Esophagus squamous epithelium (tissue), 5 donors: ENCODE results near the gene AXL. TPM values are rescaled to one million over a fixed set of nuclear protein-coding genes. Genes with fewer than 3 reads are reported as not detected.
A peak's percentile ranks its signal among the peaks of the same experiment; 100 is the strongest.

Experiments
- DNase-seq: peaks from one replicate; lab custom pipeline; 2025; lab: John Stamatoyannopoulos, UW
- H3K27ac ChIP-seq, 4 donors: fragments of 200-600 bp; sonication (generic); one replicate each; pipeline ENCODE4 v1.5.1; 2016 to 2019; ENCODE audit warnings: mild to moderate bottlenecking in 1 of 4
- H3K27me3 ChIP-seq, 4 donors: fragments of 200-600 bp; sonication (generic); 1 replicate in 3 of 4; 2 replicates in 1 of 4; pipeline versions ENCODE4 v1.5.1 to v1.6.0; 2017 to 2021; ENCODE audit warnings: antibody characterized with exemption in 1 of 4
- H3K36me3 ChIP-seq, 3 donors: fragments of 200-600 bp; sonication (generic); one replicate each; pipeline ENCODE4 v1.5.1; 2016 to 2019
- H3K4me1 ChIP-seq, 3 donors: fragments of 200-600 bp; sonication (generic); one replicate each; pipeline ENCODE4 v1.5.1; 2017 to 2019
- H3K4me3 ChIP-seq, 4 donors: fragments of 200-600 bp; sonication (generic); 1 replicate in 3 of 4; 2 replicates in 1 of 4; pipeline ENCODE4 v1.5.1; 2016 to 2019; ENCODE audit warnings: mild to moderate bottlenecking in 2 of 4, moderate library complexity in 1 of 4
- H3K9me3 ChIP-seq, 3 donors: fragments of 200-600 bp; sonication (generic); one replicate each; pipeline ENCODE4 v1.5.1; 2016 to 2019
- CTCF ChIP-seq, 6 experiments: fragments of 450-650 bp in 4 of 6; fragments of 200-600 bp in 2 of 6; sonication (generic) in 2 of 6; IDR thresholded peaks; one replicate each; pipeline ENCODE4 v1.5.1; 2016 to 2019; ENCODE audit warnings: antibody characterized with exemption in 6 of 6, mild to moderate bottlenecking in 4 of 6, moderate library complexity in 4 of 6
- POLR2A ChIP-seq, 4 donors: fragments of 450-650 bp; IDR thresholded peaks; one replicate each; pipeline ENCODE4 v1.6.1; 2017; ENCODE audit warnings: antibody characterized with exemption in 4 of 4, mild to moderate bottlenecking in 4 of 4, moderate library complexity in 3 of 4
- WGBS, 2 donors: methylation state at CpG; one replicate each; pipeline ENCODE4 v1.1.5; 2018; 5-methylcytosine and 5-hydroxymethylcytosine counted together
- intact Hi-C: fragments of 100-400 bp; cut with DNase I; formaldehyde crosslinking; loops from one replicate; pipeline ENCODE4 v1.15.0; 2022
- total RNA-seq, 4 donors: library from RNA; depleted of rRNA; stranded (reverse); fragments of >200 nt; gene quantifications; one replicate each; pipeline ENCODE4 v1.1.0, GENCODE V29; 2016
- donor health status: DM: yes; HTN: yes; CAD: no.

AXL gene
- total RNA-seq, 4 donors from 2014 or later = 5.3 to 40.2 (median 17.3) TPM

GRCh38 chr19:41186971-41187883, 31.8 kb upstream of the AXL start:
- no peak overlapping the region for H3K27ac ChIP-seq
- WGBS, 2 donors = 80 to 81% methylated on average over 8 of the region's 8 CpGs
- no peak overlapping the region for H3K4me3 ChIP-seq
- no peaks in the 10 kb centered on the region for H3K36me3 ChIP-seq
- intact Hi-C loops = no loop called here
- no peak for TF ChIP-seq POLR2A (IDR thresholded peaks at IDR 0.05)
- no peak for TF ChIP-seq CTCF (IDR thresholded peaks at IDR 0.05)
- no peaks in the 10 kb centered on the region for H3K9me3 ChIP-seq
- H3K4me1 ChIP-seq = peaks cover 0 to 8% (median 0%) of the 10 kb centered on the region in 3 donors
- peaks cover 0 to 38% (median 0%) of the 10 kb centered on the region in 4 donors for H3K27me3 ChIP-seq
- DNase-seq = no peak

- H3K36me3 ChIP-seq = no peaks in the 10 kb centered on the region
- WGBS, 2 donors = 79 to 94% methylated on average over 3 of the region's 3 CpGs
- intact Hi-C loops = no loop called here
These were observed 31.1 kb upstream of the AXL start for GRCh38 chr19:41187884-41188279.

GRCh38 chr19:41189425-41190065, 29.5 kb upstream of the AXL start:
- Histone ChIP-seq H3K27ac (no peak overlapping the region), H3K27me3 (peaks cover 0 to 61% (median 3%) of the 10 kb centered on the region in 4 donors), H3K4me1 (peaks cover 0 to 31% (median 11%) of the 10 kb centered on the region in 3 donors), H3K9me3 (no peaks in the 10 kb centered on the region), H3K36me3 (no peaks in the 10 kb centered on the region), H3K4me3 (no peak overlapping the region)
- intact Hi-C loops = no loop called here
- TF ChIP-seq POLR2A (IDR thresholded peaks at IDR 0.05) (no peak), CTCF (IDR thresholded peaks at IDR 0.05) (no peak)
- 56 to 64% methylated on average over 8 of the region's 8 CpGs for WGBS, 2 donors
- no peak for DNase-seq

More at GRCh38 chr19:41187884-41188279, 31.1 kb upstream of the AXL start:
- Histone ChIP-seq H3K9me3 (no peaks in the 10 kb centered on the region), H3K4me3 (no peak overlapping the region), H3K27me3 (peaks cover 0 to 45% (median 0%) of the 10 kb centered on the region in 4 donors), H3K27ac (no peak overlapping the region), H3K4me1 (peaks cover 0 to 15% (median 6%) of the 10 kb centered on the region in 3 donors)
- no peak for DNase-seq
- TF ChIP-seq POLR2A (IDR thresholded peaks at IDR 0.05) (no peak), CTCF (IDR thresholded peaks at IDR 0.05) (no peak)

GRCh38 chr19:41192574-41193429, 26.2 kb upstream of the AXL start, which contains the start of gene CYP2S1:
Gene CYP2S1 (plus strand): TSS chr19:41193219. CDS start chr19:41193265, 46 bp downstream.
- Histone ChIP-seq H3K4me1 (peaks cover 9 to 52% (median 16%) of the 10 kb centered on the region in 3 donors), H3K27ac (peak within 1 kb of the TSS; percentile 39 to 77 (median 72)), H3K36me3 (no peaks in the 10 kb centered on the region), H3K27me3 (peaks cover 0 to 63% (median 3%) of the 10 kb centered on the region in 4 donors), H3K9me3 (no peaks in the 10 kb centered on the region), H3K4me3 (peak within 1 kb of the TSS; percentile 45 to 69 (median 50))
- TF ChIP-seq POLR2A (IDR thresholded peaks at IDR 0.05) (peak in 2 of 4 donors; percentile 23 to 70), CTCF (IDR thresholded peaks at IDR 0.05) (peak in 1 of 6 experiments; percentile 7)
- DNase-seq = no peak
- intact Hi-C loops = no loop called here
- WGBS, 2 donors = 3 to 6% methylated on average over 10 to 20 of the region's 58 CpGs
